OCI-LY7 (cell line): ENCODE data around the gene GDPD4. TPM values are rescaled to one million over a fixed set of nuclear protein-coding genes. Genes with fewer than 3 reads are reported as not detected.

Experiments used
- BruUV-seq: library from RNA; stranded (reverse); fragments of 400-500 nt; replicated peaks from 2 replicates; lab custom pipeline; 2021; lab: Mats Ljungman, UMichigan
- CTCF ChIA-PET: fragments of 300-600 bp; sonication (Branson Sonifier 250); formaldehyde crosslinking; loops from one replicate; lab custom pipeline; 2022; ENCODE audit warnings: antibody characterized with exemption; ENCODE audit not compliant: unreplicated experiment; lab: Charles Lee
- POLR2A ChIA-PET: fragments of 300-600 bp; sonication (Branson Sonifier 250); formaldehyde crosslinking; loops from one replicate; lab custom pipeline; 2022; ENCODE audit warnings: antibody characterized with exemption; lab: Charles Lee
- DNase-seq: peaks from one replicate; pipeline ENCODE4 v3.0.0-alpha.2; 2015; ENCODE audit warnings: low spot score
- H2AFZ ChIP-seq: fragments of 200-600 bp; sonication (generic), shearing (Covaris generic); 2 replicates; pipeline ENCODE4 v1.6.1; 2014; ENCODE audit warnings: mild to moderate bottlenecking, antibody characterized with exemption, low read length, moderate library complexity
- H3K27ac ChIP-seq: fragments of 200-600 bp; sonication (generic); 2 replicates; pipeline ENCODE4 v1.5.1; 2014; ENCODE audit warnings: mixed run types, low read depth, mild to moderate bottlenecking, moderate library complexity, low read length, inconsistent platforms; ENCODE audit not compliant: poor library complexity, severe bottlenecking
- H3K36me3 ChIP-seq: fragments of 200-600 bp; sonication (generic); 2 replicates; pipeline ENCODE4 v1.6.1; 2014; ENCODE audit warnings: mild to moderate bottlenecking, antibody characterized with exemption, low read length, moderate library complexity, mixed read lengths; ENCODE audit not compliant: insufficient read depth
- H3K4me1 ChIP-seq: fragments of 200-600 bp; sonication (generic); 2 replicates; pipeline ENCODE4 v1.5.1; 2014; ENCODE audit warnings: mild to moderate bottlenecking, low read length; ENCODE audit not compliant: insufficient read depth, poor library complexity, severe bottlenecking
- H3K4me2 ChIP-seq: fragments of 200-600 bp; sonication (generic); 2 replicates; pipeline ENCODE4 v1.6.1; 2014; ENCODE audit warnings: mild to moderate bottlenecking, low read length
- H3K4me3 ChIP-seq: fragments of 200-600 bp; sonication (generic); 2 replicates; pipeline ENCODE4 v1.5.1; 2014; ENCODE audit warnings: mild to moderate bottlenecking, low read depth, low read length; ENCODE audit not compliant: poor library complexity, severe bottlenecking
- H3K79me2 ChIP-seq: fragments of 200-600 bp; sonication (generic); 2 replicates; pipeline ENCODE4 v1.6.1; 2016; ENCODE audit warnings: low read depth, mild to moderate bottlenecking, low read length, moderate library complexity, mixed read lengths; ENCODE audit not compliant: insufficient read depth
- H3K9me2 ChIP-seq: fragments of 200-600 bp; sonication (generic); 2 replicates; pipeline ENCODE4 v1.6.1; 2016; ENCODE audit warnings: mild to moderate bottlenecking, low read length, mixed read lengths; ENCODE audit not compliant: insufficient read depth
- H3K9me3 ChIP-seq: fragments of 200-600 bp; sonication (generic); 2 replicates; pipeline ENCODE4 v1.6.1; 2014; ENCODE audit warnings: mild to moderate bottlenecking, mixed run types, low read length, mixed read lengths
- H4K20me1 ChIP-seq: fragments of 200-600 bp; sonication (generic); 2 replicates; pipeline ENCODE4 v1.6.1; 2014; ENCODE audit warnings: mild to moderate bottlenecking, antibody characterized with exemption, low read length, moderate library complexity, mixed read lengths; ENCODE audit not compliant: insufficient read depth
- EZH2phosphoT487 ChIP-seq: fragments of 200-600 bp; sonication (generic); IDR thresholded peaks from 2 replicates; pipeline ENCODE4 v1.6.1; 2018; ENCODE audit warnings: low read depth, borderline replicate concordance, mild to moderate bottlenecking, mixed run types, antibody characterized with exemption, low read length, moderate library complexity, mixed read lengths
- intact Hi-C: fragments of 100-400 bp; cut with micrococcal nuclease; formaldehyde crosslinking; loops from one replicate; pipeline ENCODE4 v1.10.0; 2022; ENCODE audit not compliant: unreplicated experiment
- total RNA-seq, 2 experiments: library from RNA; depleted of rRNA in 1 of 2; stranded (reverse); fragments of >200 nt in 1 of 2; shearing (Covaris generic) in 1 of 2; gene quantifications; 2 replicates each; pipeline ENCODE4 v1.2.3, GENCODE V29; 2014 to 2022
- TF ChIP-seq, protein P1 (sequence below): fragments of 200-600 bp; sonication (generic); conservative IDR thresholded peaks from 2 replicates; pipeline ENCODE4 v1.5.1; 2014; ENCODE audit warnings: mild to moderate bottlenecking, antibody characterized with exemption, low read length, moderate library complexity, mixed read lengths

Gene GDPD4
- total RNA-seq, 2 experiments from 2014 or later, result not detected

DNA sequence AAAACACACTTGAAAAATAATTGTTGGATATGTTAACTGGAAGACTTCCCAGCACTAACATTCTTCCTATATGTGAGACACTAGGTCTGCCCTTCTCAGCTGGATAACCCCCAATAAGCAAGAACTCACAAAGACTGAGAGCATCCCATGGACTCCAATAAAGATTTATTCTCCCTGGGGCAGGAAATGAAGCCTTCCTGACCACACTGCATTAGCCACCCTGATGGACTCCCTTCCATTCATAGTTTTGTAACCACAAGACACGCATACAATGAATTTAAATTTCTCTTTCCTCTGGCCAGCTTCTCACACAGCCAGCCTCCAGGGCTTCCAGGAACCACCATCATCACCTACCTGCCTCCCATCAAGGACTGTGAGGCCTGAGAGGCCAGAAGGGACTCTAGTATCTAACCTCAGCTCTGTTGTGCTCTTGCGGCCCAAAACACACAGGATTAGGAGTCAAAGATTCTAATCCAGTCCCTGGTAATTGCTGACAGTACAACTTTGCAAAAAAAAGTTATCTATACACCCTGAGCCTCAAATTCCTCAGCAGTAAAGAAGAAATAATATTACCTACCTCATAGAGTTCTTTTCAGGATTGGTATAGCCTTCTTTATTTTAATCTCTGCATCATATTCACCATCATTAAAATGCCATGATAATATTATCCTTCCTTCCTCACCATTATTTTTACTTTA is 45.6 kb upstream of the GDPD4 start:
- Histone ChIP-seq H3K79me2 (no peaks in the 10 kb centered on the region), H3K27ac (no peak overlapping the region), H3K4me3 (no peak overlapping the region), H3K36me3 (no peaks in the 10 kb centered on the region), H2AFZ (no peak overlapping the region), H3K4me1 (no peaks in the 10 kb centered on the region), H4K20me1 (no peaks in the 10 kb centered on the region), H3K9me2 (no peaks in the 10 kb centered on the region), H3K9me3 (no peaks in the 10 kb centered on the region), H3K4me2 (no peak overlapping the region)
- ChIA-PET CTCF (no interaction called here), POLR2A (interaction anchor here (0.7 kb wide), 1 partner anchor 21 kb away, joined by 3 read pairs; no protein-coding TSS in a partner anchor)
- intact Hi-C loops, result no loop called here
- DNase-seq, result no peak
- TF ChIP-seq, protein P1, sequence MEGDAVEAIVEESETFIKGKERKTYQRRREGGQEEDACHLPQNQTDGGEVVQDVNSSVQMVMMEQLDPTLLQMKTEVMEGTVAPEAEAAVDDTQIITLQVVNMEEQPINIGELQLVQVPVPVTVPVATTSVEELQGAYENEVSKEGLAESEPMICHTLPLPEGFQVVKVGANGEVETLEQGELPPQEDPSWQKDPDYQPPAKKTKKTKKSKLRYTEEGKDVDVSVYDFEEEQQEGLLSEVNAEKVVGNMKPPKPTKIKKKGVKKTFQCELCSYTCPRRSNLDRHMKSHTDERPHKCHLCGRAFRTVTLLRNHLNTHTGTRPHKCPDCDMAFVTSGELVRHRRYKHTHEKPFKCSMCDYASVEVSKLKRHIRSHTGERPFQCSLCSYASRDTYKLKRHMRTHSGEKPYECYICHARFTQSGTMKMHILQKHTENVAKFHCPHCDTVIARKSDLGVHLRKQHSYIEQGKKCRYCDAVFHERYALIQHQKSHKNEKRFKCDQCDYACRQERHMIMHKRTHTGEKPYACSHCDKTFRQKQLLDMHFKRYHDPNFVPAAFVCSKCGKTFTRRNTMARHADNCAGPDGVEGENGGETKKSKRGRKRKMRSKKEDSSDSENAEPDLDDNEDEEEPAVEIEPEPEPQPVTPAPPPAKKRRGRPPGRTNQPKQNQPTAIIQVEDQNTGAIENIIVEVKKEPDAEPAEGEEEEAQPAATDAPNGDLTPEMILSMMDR, result no peak
- no peak for TF ChIP-seq EZH2phosphoT487
- no TSS peak for BruUV-seq

DNA sequence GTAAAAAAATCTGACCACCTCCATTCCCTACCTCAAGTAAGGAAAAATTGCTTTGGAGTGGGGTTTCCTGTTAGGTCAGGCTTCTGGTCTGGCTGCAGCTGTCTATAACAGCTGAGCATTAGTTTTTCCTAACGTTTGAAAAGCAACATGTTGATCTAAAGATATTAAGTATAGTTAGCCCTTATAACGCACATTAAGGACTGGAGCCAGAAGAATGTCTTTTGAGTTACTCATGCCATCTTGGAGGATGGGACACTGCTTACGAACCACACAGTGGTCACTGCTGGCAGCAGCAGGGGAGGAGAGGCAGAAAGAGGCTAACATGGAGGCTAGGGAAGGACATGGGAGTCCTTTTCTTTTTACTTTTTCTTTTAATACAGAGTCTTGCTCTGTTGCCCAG is 44.1 kb upstream of the GDPD4 start:
- Histone ChIP-seq H3K4me3 (no peak overlapping the region), H3K36me3 (no peaks in the 10 kb centered on the region), H3K9me2 (no peaks in the 10 kb centered on the region), H4K20me1 (no peaks in the 10 kb centered on the region), H2AFZ (no peak overlapping the region), H3K27ac (no peak overlapping the region), H3K4me1 (no peaks in the 10 kb centered on the region), H3K9me3 (no peaks in the 10 kb centered on the region), H3K79me2 (no peaks in the 10 kb centered on the region), H3K4me2 (no peak overlapping the region)
- no TSS peak for BruUV-seq
- ChIA-PET CTCF (no interaction called here), POLR2A (interaction anchor here (0.7 kb wide), 1 partner anchor 185 kb away, joined by 3 read pairs; no protein-coding TSS in a partner anchor)
- no peak for DNase-seq
- intact Hi-C loops, result no loop called here
- no peak for TF ChIP-seq EZH2phosphoT487
- TF ChIP-seq, protein P1, result no peak

DNA sequence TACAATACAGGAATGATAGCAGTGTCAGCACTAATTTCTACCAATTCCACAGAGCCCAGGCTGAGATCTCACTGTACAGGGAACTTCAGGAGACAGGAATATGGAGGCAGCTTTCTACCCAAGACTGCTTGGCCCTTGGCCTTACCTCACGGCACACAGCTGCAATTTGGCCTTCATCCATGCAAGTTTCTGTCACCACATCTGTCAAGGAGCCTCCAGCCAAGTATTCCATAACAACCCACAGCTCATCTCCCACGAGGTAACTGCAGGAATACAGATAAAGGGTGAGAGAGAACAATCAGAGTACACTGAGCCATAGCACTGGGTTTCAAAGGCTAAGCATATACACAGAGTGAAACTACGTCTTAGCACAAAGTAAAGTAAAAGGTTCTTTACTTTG is 39.0 kb upstream of the GDPD4 start:
- BruUV-seq, result no TSS peak
- Histone ChIP-seq H3K4me3 (no peak overlapping the region), H4K20me1 (no peaks in the 10 kb centered on the region), H3K4me2 (no peak overlapping the region), H3K9me2 (no peaks in the 10 kb centered on the region), H3K4me1 (no peaks in the 10 kb centered on the region), H3K36me3 (no peaks in the 10 kb centered on the region), H3K27ac (no peak overlapping the region), H3K79me2 (no peaks in the 10 kb centered on the region), H3K9me3 (no peaks in the 10 kb centered on the region), H2AFZ (no peak overlapping the region)
- POLR2A ChIA-PET, result no interaction called here
- CTCF ChIA-PET, result no interaction called here
- DNase-seq, result no peak
- TF ChIP-seq, protein P1, result no peak
- no peak for TF ChIP-seq EZH2phosphoT487
- intact Hi-C loops, result no loop called here
